ENCODE results near the gene JAKMIP1.

DNA sequence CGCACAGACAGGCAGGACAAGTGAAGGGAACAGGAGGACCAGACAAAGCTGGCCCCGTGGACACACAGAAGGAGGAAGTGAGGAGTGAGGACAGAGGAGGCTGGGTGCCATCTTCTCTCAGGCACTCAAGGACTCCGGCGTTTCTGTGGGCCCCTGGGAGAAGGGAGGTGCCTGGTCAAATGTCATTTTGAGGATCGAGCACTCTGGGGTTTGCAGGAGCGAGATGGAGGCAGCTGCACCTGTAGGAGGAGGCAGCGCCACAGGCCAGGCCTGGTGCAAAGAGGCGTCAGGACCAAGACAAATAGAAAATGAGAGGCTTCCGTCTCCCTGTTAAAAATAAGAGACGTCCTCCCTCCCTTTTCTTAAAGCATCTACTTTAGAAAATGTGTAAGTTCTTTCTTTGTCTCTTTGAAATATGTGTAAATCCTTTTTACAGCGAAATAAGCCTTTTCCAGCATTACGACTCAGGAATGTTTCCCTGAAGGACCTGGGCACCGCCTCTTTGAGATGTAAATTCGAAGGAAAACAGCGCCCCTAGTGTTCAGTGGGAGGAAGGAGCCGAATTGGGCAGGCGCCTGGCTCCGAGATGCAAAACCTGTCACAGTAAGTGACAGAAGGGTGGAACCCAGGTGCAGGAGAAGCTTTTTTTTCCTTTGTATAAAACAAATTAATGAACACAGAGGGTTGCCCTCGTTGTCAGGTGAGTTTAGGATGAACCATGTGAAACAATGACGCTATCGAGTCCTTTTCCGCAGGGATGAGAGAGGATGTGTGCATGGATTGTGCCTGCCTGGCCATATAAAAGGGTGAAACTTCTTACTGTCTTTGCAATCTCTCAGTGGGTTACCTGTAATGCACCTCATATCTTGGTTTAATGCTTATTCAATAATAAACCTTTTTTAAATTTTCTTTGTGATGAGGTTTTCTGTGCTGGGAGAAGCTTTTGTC is 180.8 kb downstream of the JAKMIP1 start:
- TF ChIP-seq EZH2 (IDR thresholded peaks at IDR 0.05; ENCODE audit: insufficient read depth, poor library complexity, severe bottlenecking) (no peak), EZH2phosphoT487 (IDR thresholded peaks at IDR 0.05; ENCODE audit: insufficient read depth, low read depth) (no peak)

Measured in GM23248 (cell line).